SK-N-SH treated with all-trans-retinoic acid at 6 μM for 48 hours (cell line): Measurements from ENCODE around the gene NFIA.

Experiments
- ATAC-seq: fragments of 200-7000 bp; cut with Tn5 transposase; 3 replicates; pipeline ENCODE4 v1.9.1; 2020; ENCODE audit warnings: mild to moderate bottlenecking, moderate library complexity
- BACH2 ChIP-seq: fragments of 250-450 bp; sonication (Bioruptor Pico); IDR thresholded peaks from 2 replicates; pipeline ENCODE4 v1.9.0; 2021; ENCODE audit warnings: mild to moderate bottlenecking, borderline replicate concordance
- CSDC2 ChIP-seq: fragments of 250-450 bp; sonication (Bioruptor Pico); IDR thresholded peaks from 2 replicates; pipeline ENCODE4 v1.5.0; 2020; ENCODE audit warnings: mild to moderate bottlenecking, moderate library complexity
- ISL1 ChIP-seq: fragments of 250-450 bp; sonication (Bioruptor Pico); IDR thresholded peaks from 2 replicates; pipeline ENCODE4 v2.1.2; 2022; ENCODE audit warnings: mild to moderate bottlenecking, moderate library complexity
- POU6F1 ChIP-seq: fragments of 250-450 bp; sonication (Bioruptor Pico); IDR thresholded peaks from 2 replicates; pipeline ENCODE4 v1.8.0; 2021; ENCODE audit warnings: low read depth, mild to moderate bottlenecking, moderate library complexity, borderline replicate concordance
- PPARA ChIP-seq: fragments of 250-450 bp; sonication (Bioruptor Pico); IDR thresholded peaks from 2 replicates; pipeline ENCODE4 v1.5.0; 2020; ENCODE audit warnings: mild to moderate bottlenecking, borderline replicate concordance
- RARB ChIP-seq: fragments of 250-450 bp; sonication (Bioruptor Pico); IDR thresholded peaks from 2 replicates; pipeline ENCODE4 v1.8.0; 2021; ENCODE audit warnings: mild to moderate bottlenecking, moderate library complexity
- SNAI2 ChIP-seq: fragments of 250-450 bp; sonication (Bioruptor Pico); IDR thresholded peaks from 2 replicates; pipeline ENCODE4 v1.5.0; 2020; ENCODE audit warnings: mild to moderate bottlenecking, moderate library complexity
- TCF4 ChIP-seq: fragments of 250-450 bp; sonication (Bioruptor Pico); IDR thresholded peaks from 2 replicates; pipeline ENCODE4 v1.8.0; 2021; ENCODE audit warnings: mild to moderate bottlenecking, moderate library complexity, borderline replicate concordance
- TOX ChIP-seq: fragments of 250-450 bp; sonication (Bioruptor Pico); IDR thresholded peaks from 2 replicates; pipeline ENCODE4 v1.8.0; 2021; ENCODE audit warnings: mild to moderate bottlenecking, moderate library complexity, borderline replicate concordance
- ZC3H10 ChIP-seq: fragments of 250-450 bp; sonication (Bioruptor Pico); IDR thresholded peaks from 2 replicates; pipeline ENCODE4 v1.5.1; 2021; ENCODE audit warnings: mild to moderate bottlenecking, moderate library complexity
- ZFP30 ChIP-seq: fragments of 450-650 bp; formaldehyde crosslinking; IDR thresholded peaks from 2 replicates; pipeline ENCODE4 v1.5.0; 2022; ENCODE audit warnings: mild to moderate bottlenecking, moderate library complexity
- ZNF70 ChIP-seq: fragments of 450-650 bp; formaldehyde crosslinking; IDR thresholded peaks from 2 replicates; pipeline ENCODE4 v1.5.0; 2020; ENCODE audit warnings: mild to moderate bottlenecking, moderate library complexity
- ZNF8 ChIP-seq: fragments of 450-650 bp; formaldehyde crosslinking; IDR thresholded peaks from 2 replicates; pipeline ENCODE4 v1.5.0; 2020; ENCODE audit warnings: mild to moderate bottlenecking, moderate library complexity
- TF ChIP-seq, protein P1 (sequence below): fragments of 250-450 bp; sonication (Bioruptor Pico); IDR thresholded peaks from 2 replicates; pipeline ENCODE4 v1.5.0; 2020; ENCODE audit warnings: mild to moderate bottlenecking, moderate library complexity
- TF ChIP-seq, protein P2 (sequence below): fragments of 250-450 bp; sonication (Bioruptor Pico); IDR thresholded peaks from 2 replicates; pipeline ENCODE4 v1.8.0; 2020; ENCODE audit warnings: mild to moderate bottlenecking, moderate library complexity, borderline replicate concordance

Gene NFIA

DNA sequence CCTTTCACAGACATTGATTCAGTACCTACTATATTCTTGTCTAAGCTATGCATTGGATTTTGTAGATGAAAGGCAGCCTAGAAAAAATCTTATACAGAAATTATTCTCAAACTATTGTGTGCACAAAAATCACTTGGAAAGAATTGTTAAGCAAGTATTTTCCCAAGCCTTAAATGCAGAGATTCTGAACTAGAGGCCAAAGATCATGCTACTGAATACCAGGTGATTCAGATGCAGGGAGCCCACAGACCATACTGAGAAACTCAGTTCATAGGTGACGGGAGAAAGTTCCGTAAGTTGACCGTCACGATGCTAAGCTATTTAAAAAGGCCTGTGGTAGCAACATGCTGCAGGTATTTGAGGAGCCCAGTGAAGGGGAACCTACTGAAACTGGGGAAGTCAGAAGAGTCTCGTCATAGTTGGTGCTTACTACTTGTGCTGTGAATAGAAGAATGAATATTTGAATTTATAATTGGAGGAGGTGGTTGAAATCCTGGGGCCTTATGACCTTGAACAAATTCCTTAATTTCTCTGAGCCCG lies 150.8 kb downstream of the NFIA start:
- TF ChIP-seq SNAI2 (no peak), ZNF8 (CRISPR knock-in tag) (no peak), ZNF70 (CRISPR knock-in tag) (no peak), TOX (CRISPR knock-in tag) (no peak), POU6F1 (CRISPR knock-in tag) (no peak), TCF4 (CRISPR knock-in tag) (no peak), ZFP30 (CRISPR knock-in tag) (no peak)
- TF ChIP-seq, protein P1, sequence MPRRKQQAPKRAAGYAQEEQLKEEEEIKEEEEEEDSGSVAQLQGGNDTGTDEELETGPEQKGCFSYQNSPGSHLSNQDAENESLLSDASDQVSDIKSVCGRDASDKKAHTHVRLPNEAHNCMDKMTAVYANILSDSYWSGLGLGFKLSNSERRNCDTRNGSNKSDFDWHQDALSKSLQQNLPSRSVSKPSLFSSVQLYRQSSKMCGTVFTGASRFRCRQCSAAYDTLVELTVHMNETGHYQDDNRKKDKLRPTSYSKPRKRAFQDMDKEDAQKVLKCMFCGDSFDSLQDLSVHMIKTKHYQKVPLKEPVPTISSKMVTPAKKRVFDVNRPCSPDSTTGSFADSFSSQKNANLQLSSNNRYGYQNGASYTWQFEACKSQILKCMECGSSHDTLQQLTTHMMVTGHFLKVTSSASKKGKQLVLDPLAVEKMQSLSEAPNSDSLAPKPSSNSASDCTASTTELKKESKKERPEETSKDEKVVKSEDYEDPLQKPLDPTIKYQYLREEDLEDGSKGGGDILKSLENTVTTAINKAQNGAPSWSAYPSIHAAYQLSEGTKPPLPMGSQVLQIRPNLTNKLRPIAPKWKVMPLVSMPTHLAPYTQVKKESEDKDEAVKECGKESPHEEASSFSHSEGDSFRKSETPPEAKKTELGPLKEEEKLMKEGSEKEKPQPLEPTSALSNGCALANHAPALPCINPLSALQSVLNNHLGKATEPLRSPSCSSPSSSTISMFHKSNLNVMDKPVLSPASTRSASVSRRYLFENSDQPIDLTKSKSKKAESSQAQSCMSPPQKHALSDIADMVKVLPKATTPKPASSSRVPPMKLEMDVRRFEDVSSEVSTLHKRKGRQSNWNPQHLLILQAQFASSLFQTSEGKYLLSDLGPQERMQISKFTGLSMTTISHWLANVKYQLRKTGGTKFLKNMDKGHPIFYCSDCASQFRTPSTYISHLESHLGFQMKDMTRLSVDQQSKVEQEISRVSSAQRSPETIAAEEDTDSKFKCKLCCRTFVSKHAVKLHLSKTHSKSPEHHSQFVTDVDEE (CRISPR knock-in tag), result no peak
- TF ChIP-seq, protein P2, sequence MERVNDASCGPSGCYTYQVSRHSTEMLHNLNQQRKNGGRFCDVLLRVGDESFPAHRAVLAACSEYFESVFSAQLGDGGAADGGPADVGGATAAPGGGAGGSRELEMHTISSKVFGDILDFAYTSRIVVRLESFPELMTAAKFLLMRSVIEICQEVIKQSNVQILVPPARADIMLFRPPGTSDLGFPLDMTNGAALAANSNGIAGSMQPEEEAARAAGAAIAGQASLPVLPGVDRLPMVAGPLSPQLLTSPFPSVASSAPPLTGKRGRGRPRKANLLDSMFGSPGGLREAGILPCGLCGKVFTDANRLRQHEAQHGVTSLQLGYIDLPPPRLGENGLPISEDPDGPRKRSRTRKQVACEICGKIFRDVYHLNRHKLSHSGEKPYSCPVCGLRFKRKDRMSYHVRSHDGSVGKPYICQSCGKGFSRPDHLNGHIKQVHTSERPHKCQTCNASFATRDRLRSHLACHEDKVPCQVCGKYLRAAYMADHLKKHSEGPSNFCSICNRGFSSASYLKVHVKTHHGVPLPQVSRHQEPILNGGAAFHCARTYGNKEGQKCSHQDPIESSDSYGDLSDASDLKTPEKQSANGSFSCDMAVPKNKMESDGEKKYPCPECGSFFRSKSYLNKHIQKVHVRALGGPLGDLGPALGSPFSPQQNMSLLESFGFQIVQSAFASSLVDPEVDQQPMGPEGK (CRISPR knock-in tag), result no peak
- TF ChIP-seq, all 23 proteins: peak for 0
- no peak for ATAC-seq

- TF ChIP-seq ZNF70 (CRISPR knock-in tag) (no peak), BACH2 (CRISPR knock-in tag) (no peak), SNAI2 (no peak), RARB (CRISPR knock-in tag) (no peak)
- TF ChIP-seq, protein P2 (CRISPR knock-in tag), result no peak
- ATAC-seq, result no peak
Measured at GRCh38 chr1:61234587-61234919, 152.2 kb downstream of the NFIA start.

DNA sequence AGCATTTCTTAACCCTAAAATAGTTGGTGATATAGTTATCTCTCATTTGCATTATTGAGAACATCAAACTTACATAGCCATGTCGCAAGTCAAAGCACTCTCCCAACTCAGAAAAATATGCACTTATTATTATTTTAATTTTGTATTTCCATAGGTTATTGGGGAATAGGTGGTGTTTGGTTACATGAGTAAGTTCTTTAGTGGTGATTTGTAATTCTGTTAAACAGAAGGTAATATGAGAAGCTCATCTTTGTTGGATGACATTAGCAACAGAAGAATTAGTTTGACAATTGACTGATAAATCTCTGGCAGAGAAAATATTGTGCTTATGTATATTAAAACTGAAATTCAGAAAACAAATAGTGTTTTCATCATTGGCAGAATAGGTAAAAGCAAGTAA lies 154.8 kb downstream of the NFIA start:
- TF ChIP-seq ZFP30 (CRISPR knock-in tag) (no peak), CSDC2 (CRISPR knock-in tag) (no peak), TCF4 (CRISPR knock-in tag) (no peak), ISL1 (CRISPR knock-in tag) (no peak), PPARA (no peak), TOX (CRISPR knock-in tag) (no peak), POU6F1 (CRISPR knock-in tag) (no peak), ZC3H10 (CRISPR knock-in tag) (no peak)
- TF ChIP-seq, protein P2 (CRISPR knock-in tag), result no peak
- TF ChIP-seq, all 23 proteins: peak for 0
- no peak for ATAC-seq
